ENCODE measurements around the gene RPTOR. TPM values are rescaled to one million over a fixed set of nuclear protein-coding genes. Genes with fewer than 3 reads are reported as not detected.

Gene RPTOR
- total RNA-seq, 1 donor from 2014 or later = 32.3 TPM

- intact Hi-C loops (cut with DNase I) = no loop called here
- DNase-seq (ENCODE audit: low spot score) = peak; percentile 82
Measured at GRCh38 chr17:80781211-80781610, 236.6 kb downstream of the RPTOR start.

- intact Hi-C loops (cut with DNase I) = no loop called here
- DNase-seq (ENCODE audit: low spot score) = no peak
Measured at GRCh38 chr17:80781807-80782277, 237.2 kb downstream of the RPTOR start.

- DNase-seq (ENCODE audit: low spot score) = no peak
- intact Hi-C loops (cut with DNase I) = no loop called here
Measured at GRCh38 chr17:80782536-80783427, 238.1 kb downstream of the RPTOR start.

GRCh38 chr17:80783486-80783885 is 238.8 kb downstream of the RPTOR start:
- no peak for DNase-seq (ENCODE audit: low spot score)
- intact Hi-C loops (cut with DNase I) = no loop called here

GRCh38 chr17:80783971-80784370 is 239.3 kb downstream of the RPTOR start:
- intact Hi-C loops (cut with DNase I) = no loop called here
- no peak for DNase-seq (ENCODE audit: low spot score)

- no peak for DNase-seq (ENCODE audit: low spot score)
- intact Hi-C loops (cut with DNase I) = no loop called here
Measured at GRCh38 chr17:80785477-80786178, 241.0 kb downstream of the RPTOR start.

- intact Hi-C loops (cut with DNase I) = no loop called here
- no peak for DNase-seq (ENCODE audit: low spot score)
Measured at GRCh38 chr17:80786470-80786869, 241.8 kb downstream of the RPTOR start.

- intact Hi-C loops (cut with DNase I) = no loop called here
- no peak for DNase-seq (ENCODE audit: low spot score)
Measured at GRCh38 chr17:80786887-80787286, 242.2 kb downstream of the RPTOR start.

GRCh38 chr17:80787881-80788280 is 243.2 kb downstream of the RPTOR start:
- intact Hi-C loops (cut with DNase I) = no loop called here
- no peak for DNase-seq (ENCODE audit: low spot score)

- DNase-seq (ENCODE audit: low spot score) = no peak
- intact Hi-C loops (cut with DNase I) = no loop called here
Measured at GRCh38 chr17:80789356-80789902, 244.8 kb downstream of the RPTOR start.

GRCh38 chr17:80790021-80790765 is 245.6 kb downstream of the RPTOR start:
- intact Hi-C loops (cut with DNase I) = loop anchor here (5.0 kb wide), 1 partner anchor 42 kb away; no protein-coding TSS in a partner anchor
- no peak for DNase-seq (ENCODE audit: low spot score)

- intact Hi-C loops (cut with DNase I) = loop anchor here (5.0 kb wide), 1 partner anchor 41 kb away; no protein-coding TSS in a partner anchor
- no peak for DNase-seq (ENCODE audit: low spot score)
Measured at GRCh38 chr17:80790981-80791742, 246.5 kb downstream of the RPTOR start.

- intact Hi-C loops (cut with DNase I) = loop anchor here (5.0 kb wide), 1 partner anchor 40 kb away; no protein-coding TSS in a partner anchor
- DNase-seq (ENCODE audit: low spot score) = no peak
Measured at GRCh38 chr17:80791758-80792284, 247.2 kb downstream of the RPTOR start.

- intact Hi-C loops (cut with DNase I) = loop anchor here (5.0 kb wide), 1 partner anchor 40 kb away; no protein-coding TSS in a partner anchor
- no peak for DNase-seq (ENCODE audit: low spot score)
Measured at GRCh38 chr17:80792373-80792781, 247.7 kb downstream of the RPTOR start.

GRCh38 chr17:80793421-80793820 is 248.8 kb downstream of the RPTOR start:
- intact Hi-C loops (cut with DNase I) = loop anchor here (5.0 kb wide), 1 partner anchor 39 kb away; no protein-coding TSS in a partner anchor
- DNase-seq (ENCODE audit: low spot score) = no peak

GRCh38 chr17:80793851-80794267 is 249.2 kb downstream of the RPTOR start:
- DNase-seq (ENCODE audit: low spot score) = no peak
- intact Hi-C loops (cut with DNase I) = loop anchor here (5.0 kb wide), 1 partner anchor 38 kb away; no protein-coding TSS in a partner anchor

GRCh38 chr17:80794281-80795089 is 249.8 kb downstream of the RPTOR start:
- intact Hi-C loops (cut with DNase I) = loop anchor here (5.0 kb wide), 1 partner anchor 38 kb away; no protein-coding TSS in a partner anchor

More at GRCh38 chr17:80794281-80795089, 249.8 kb downstream of the RPTOR start:
- DNase-seq (ENCODE audit: low spot score) = no peak

Measured in cardiac septum (tissue), 1 donor.